IPS-18c (cell line): ENCODE data around the gene ART3.

Experiments used
- H3K4me3 ChIP-seq: 2 replicates; pipeline ENCODE4 v1.7.0; 2013; ENCODE audit warnings: low read depth, mild to moderate bottlenecking, low read length, moderate library complexity; ENCODE audit not compliant: insufficient read depth
- H3K9me3 ChIP-seq: one replicate; pipeline ENCODE4 v1.6.1; 2013; ENCODE audit warnings: mild to moderate bottlenecking, low read length, moderate library complexity; ENCODE audit not compliant: control insufficient read depth, insufficient read depth

The ART3 gene

DNA sequence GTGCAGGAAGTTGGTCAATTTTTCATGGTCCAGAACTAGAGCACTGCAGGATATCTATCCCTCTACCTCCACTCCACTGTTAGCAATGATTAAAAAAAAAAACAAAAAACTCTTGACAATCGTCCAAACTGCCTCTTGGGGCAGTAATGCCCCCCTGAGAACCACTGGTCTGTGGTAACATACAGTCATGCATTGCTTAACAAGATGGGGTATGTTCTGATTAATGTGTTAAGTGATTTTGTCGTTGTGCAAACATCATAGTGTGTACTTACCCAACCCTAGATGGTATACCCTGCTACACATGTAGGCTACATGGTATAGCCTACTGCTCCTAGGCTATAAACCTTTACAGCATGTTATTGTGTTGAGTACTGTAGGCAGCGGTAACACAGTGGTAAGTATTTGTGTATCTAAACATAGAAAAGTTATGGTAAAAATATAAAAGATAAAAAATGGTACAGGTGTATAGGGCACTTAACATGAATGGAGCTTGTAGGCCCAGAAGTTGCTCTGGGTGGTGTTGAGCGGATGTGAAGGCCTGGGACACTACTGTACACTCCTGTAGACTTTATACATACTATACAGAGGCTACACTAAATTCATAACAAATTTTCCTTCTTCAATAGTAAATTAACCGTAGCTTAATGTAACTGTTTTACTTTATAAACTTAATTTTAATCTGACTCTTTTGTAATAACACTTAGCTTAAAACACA, 34.1 kb downstream of the ART3 start:
- Histone ChIP-seq H3K9me3 (no peaks in the 10 kb centered on the region), H3K4me3 (no peak overlapping the region)

DNA sequence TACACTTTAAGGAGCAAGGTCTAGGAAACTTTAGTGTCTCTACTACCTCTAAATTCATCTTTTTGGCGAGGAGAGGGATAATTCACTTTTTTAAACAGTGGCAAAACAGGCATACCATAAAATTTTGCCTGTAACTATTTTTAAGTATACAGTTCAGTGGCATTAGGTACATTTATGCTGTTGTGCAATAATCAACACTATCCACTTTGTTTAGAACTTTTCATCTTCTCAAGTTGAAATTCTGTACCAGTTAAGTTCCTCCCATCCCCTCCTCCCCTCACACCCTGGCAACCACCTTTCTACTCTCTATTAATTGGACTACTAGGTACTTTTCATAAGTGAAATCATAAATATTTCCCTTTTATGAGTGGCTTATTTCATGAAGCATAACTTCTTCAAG, 42.3 kb downstream of the ART3 start:
- Histone ChIP-seq H3K4me3 (no peak overlapping the region), H3K9me3 (no peaks in the 10 kb centered on the region)

DNA sequence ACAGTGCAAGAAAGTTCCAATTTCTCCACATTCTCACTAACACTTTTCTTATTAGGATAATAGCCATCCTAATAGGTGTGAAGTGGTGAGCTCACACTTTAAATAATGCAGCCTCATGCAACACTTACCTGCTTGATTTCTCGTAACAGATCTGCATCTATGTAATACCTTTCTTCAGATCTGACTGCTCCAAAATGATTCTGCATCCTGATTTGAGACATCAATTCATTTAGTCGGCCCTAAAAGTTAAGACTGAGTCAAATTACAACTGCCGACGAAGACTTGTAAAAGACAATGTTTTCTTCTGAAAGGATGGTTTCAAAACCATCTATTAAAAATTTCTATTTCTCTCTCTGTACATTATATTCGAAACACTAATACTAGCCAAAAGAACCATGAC, 43.0 kb downstream of the ART3 start:
- Histone ChIP-seq H3K9me3 (no peaks in the 10 kb centered on the region), H3K4me3 (no peak overlapping the region)

DNA sequence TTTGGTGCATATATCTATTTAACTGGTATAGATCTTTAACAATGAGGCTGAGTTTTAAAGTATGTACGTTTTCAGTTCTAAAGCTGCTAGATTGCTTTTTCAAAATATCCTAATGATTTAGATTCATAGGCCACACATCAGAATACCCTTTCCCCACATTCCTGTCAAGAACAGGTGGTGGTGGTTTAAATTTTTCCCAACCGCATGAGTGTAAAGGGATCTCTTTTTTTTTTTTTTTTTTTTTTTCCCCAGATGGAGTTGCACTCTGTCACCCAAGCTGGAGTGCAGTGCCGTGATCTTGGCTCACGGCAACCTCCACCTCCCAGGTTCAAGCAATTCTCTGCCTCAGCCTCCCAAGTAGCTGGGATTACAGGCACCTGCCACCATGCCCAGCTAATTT, 45.7 kb downstream of the ART3 start:
- H3K9me3 ChIP-seq = no peaks in the 10 kb centered on the region
- no peak overlapping the region for H3K4me3 ChIP-seq

DNA sequence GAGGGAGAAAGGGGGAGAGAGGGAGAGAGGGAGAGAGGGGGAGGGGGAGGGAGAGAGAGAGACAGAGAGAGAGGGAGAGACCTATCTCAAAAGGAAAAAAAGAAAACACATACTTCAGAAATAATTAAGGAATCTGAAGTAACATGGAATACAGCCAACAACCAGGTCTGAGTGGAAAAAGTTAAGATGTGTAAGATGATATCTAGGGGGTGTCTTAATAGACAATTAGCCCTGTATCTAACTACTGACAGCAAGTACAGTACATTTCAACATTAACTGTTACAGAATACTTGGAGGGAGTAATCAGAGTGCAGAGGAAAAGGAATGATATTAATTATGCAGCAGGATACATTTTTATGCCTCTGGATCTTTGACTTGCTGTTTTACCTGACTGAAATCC, 51.3 kb downstream of the ART3 start:
- Histone ChIP-seq H3K9me3 (no peaks in the 10 kb centered on the region), H3K4me3 (no peak overlapping the region)

DNA sequence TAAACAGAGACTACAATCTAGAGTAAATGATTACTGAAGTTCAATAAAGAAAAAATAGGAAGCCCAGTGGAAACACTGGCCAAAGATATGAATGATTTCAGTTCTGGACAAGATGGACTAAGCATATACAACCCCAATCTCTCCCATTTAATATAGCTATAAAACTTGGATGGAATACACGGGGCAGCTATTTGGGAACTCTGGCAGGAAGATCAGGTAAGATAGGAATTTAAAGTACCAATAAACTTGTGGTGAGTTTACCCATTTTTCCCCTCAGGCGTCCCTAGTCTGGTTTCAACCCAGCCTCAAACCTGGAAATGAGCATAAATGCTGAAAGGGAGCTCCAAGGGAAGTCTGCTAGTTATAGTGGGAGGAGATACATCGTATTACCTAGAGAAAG, 53.2 kb downstream of the ART3 start:
- no peaks in the 10 kb centered on the region for H3K9me3 ChIP-seq
- no peak overlapping the region for H3K4me3 ChIP-seq

DNA sequence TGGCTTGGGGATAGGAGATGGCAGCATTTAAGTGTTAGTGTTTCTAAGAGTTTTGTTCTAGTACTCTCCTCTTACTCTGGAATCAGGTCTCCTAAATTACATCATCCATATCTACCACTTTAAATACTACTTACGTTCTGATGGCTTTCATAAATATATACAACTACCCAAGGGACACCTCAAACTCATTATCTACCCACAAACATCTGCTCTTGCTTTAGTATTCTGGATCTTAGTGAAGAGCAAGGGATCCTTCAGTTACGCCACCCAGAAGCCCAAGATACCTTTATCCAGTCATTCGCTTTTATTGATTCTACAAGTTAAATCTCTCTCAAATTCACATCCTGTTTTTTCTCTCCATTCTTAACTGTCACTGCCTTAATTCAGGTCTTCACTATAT, 66.7 kb downstream of the ART3 start:
- Histone ChIP-seq H3K9me3 (no peaks in the 10 kb centered on the region), H3K4me3 (no peak overlapping the region)

DNA sequence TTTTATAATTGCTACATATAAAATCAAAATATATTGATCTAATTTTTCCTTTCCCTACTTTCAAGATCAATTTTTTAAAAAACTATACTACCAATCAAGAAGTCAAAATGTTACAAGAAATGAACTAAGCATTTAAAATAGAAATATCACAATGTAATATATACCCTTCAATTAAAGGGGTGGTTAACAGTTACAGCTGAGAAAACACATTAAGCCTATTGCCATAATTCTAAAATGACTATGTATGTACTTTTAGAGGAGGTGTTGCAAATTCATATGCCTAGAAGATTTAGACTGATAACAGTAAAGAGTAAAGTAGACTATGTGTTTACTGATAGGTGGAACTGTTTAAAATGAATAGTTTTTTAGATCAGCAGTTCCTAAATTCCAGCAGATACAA, 70.0 kb downstream of the ART3 start:
- H3K4me3 ChIP-seq = no peak overlapping the region

DNA sequence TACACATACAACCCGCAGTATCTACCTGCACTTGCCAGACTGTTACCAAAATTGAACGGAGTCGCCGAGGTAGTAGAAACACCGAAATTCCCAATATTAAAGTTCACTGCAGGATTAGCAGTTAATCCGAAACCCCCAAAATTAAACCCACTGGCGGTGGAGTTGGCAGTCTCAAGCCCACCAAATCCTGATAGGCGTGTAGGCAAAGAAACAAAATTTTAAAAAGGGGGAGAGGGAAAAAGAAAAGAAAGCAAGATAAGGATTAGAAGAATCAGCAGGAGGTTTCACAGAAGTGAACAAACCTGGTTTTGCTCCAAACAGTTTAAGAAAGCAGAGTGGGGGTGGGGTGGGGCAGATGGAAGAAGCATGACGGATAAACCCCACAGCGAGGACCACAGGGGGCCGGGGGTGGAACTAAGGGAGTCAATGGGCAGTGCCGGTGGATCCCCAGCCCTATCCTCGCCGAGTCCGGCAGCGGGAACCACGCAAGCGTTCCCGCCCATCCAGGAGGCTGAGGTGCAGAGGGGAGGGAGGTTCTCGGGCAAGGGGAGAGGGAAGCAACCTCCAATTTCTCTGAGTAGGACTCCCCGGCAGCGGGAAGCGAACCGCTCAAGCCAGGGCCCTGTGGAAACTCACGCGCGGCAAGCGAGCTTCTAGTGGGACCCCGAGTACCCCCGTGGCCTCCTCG, 73.1 kb downstream of the ART3 start:
- Histone ChIP-seq H3K4me3 (peak overlapping the region; percentile 98), H3K9me3 (no peaks in the 10 kb centered on the region)

More for the DNA sequence above, 70.0 kb downstream of the ART3 start:
- no peaks in the 10 kb centered on the region for H3K9me3 ChIP-seq

DNA sequence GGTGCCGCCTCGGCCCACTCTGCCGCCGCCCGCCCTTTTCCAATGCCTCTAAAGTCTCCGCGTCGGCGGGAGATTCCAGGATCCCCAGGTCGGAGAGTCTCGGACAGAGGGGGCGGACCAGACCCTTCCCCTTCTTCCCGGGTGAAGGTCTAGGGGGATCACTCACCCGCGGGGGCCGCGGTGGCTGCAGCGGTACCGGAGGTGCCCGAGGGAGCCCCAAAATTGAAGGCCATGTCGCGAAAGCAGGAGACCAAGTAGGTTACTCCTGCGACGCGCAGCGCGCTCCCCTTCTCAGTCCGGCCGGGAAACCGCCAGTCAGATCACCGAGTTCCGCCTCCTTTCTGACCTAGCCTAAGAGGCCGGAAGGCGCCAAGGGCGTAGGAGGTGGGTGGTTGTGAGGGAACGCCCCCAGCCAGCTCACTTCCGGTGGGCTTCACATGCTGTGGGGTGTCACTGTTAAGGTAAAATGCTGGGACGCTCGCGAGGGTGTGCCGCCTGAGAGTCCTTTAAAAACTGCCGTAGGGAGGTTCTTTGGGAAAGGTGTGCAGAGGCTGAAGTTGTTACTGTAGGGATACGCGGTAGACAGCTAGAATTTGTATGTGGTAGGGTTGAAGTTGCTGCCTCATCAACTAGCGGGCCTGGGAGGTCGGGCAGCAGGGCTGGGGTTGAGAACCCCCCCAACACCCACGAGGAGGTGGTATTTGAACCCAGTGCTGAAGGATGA, 73.8 kb downstream of the ART3 start, which contains the start of gene NUP54:
TSS of gene NUP54 (minus strand) at position 256 of the 724 bp plus-strand sequence. CDS start at position 233, 23 bp downstream.
- H3K4me3 ChIP-seq = peak within 1 kb of the TSS; percentile 98
- no peaks in the 10 kb centered on the region for H3K9me3 ChIP-seq

DNA sequence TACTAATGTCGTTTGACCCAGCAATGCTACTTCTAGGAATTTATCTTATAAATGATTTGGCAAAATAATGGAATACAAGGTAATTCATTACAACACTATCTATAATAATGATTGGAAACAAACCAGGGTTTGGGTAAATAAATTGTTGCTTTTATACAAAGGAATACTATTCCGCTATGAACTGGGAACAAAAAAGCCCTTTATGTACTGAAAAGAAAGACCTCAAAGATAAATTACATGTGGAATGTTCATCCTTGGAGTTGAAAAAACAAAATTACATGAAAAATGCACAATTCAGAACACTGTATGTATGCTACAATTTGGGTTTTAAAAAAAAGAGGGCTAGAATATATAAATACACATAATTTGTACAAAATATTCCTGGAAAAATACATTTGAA, 78.8 kb downstream of the ART3 start:
- H3K9me3 ChIP-seq = no peaks in the 10 kb centered on the region
- no peak overlapping the region for H3K4me3 ChIP-seq

DNA sequence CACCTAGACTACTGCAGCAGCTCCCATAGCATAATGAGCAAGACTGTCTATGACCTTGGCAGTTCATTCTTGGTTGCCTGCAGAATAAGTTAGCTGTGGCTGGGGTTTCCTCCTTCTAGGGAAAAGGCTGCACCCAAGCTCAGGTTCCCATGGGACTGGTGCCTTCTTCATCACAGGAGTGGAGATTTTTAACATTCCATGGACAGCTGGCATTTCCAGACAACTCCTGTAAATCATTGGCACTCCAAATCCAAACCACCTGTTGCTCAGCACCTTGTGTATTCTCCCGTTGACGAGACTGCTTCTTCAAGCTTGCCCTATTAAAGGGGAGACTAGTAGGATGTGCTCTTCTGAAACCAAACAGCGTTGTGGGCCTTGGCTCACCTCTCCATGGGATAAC, 81.5 kb downstream of the ART3 start:
- Histone ChIP-seq H3K9me3 (no peaks in the 10 kb centered on the region), H3K4me3 (no peak overlapping the region)

DNA sequence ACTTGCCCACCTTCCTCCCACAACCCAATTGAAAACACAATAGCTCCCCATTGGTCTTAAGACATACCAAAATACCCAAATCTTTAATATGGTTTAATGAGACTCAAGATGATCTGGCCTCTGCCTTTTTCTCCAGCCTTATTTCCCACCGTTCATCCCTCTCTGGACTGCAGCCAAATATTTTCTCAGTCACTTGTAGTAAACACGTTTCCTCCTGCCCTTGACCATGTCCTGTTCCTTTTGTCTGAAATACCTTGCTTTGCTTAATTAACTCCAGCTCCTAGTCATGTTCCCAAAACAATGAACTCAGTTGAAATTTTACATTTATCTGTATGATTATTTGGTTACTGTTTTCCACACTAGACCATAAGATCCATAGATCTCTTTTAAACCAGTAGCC, 82.1 kb downstream of the ART3 start:
- Histone ChIP-seq H3K9me3 (no peaks in the 10 kb centered on the region), H3K4me3 (no peak overlapping the region)

DNA sequence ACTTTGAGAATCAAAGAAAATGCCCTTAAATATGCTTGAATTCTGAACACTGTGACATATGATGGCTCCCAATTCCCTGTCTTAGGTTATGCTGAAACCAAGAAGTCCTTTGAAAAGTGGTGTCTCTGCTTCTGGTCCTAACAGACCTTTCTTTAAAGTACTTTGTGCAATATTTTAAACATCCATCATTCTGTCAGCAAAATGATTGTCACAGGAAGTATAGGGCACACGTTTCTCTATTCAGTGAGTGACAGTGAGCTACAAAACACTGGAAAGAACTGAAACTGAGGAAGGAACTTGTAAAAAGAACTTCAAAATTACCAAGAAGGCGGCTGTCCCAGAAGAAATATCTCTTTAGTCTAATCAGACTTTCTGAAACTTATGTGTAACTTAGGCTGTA, 85.8 kb downstream of the ART3 start:
- Histone ChIP-seq H3K4me3 (no peak overlapping the region), H3K9me3 (no peaks in the 10 kb centered on the region)
